ENCODE measurements around the gene TTYH1. TPM values are rescaled to one million over a fixed set of nuclear protein-coding genes. Genes with fewer than 3 reads are reported as not detected.

The TTYH1 gene
- total and polyA plus RNA-seq, 9 of the 15 experiments (the other 6 are each of a cell fraction or from before 2014, with no cell fraction given), result 0.08 TPM; not detected in 8

DNA sequence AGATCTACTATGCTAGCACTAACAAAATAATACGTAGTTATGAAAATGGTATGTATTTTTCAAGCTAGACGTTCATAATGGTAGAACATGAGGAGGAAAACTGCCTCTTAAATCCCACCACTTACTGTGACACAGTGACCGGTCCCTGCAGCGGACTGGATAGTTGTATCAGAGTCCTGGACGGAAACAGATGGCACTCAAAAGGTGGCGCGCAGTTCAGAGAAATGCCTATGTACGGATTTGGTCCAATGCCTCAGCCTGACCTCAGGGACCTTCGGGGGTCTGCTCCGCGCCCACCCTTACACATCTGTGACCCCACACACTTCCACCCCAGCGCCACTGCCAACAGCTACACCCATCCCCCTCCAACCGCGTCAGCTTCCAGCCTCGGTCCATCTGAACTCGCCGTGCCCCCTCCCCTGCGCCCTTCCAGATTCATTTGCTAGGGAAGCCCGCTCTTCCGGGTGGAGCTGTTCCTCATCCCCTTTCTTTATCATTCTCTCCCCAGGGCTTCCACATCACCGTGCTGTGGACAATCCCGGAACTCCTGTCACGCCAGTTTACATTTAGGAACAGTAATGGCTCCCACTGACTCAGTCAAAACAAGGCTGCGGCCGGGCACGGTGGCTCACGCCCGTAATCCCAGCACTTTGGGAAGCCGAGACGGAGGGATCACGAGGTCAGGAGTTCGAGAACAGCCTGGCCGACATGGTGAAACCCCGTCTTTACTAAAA is 32.9 kb downstream of the TTYH1 start (continued):
- peak; percentile 12; the same call in 1 of the 2 replicates for TF ChIP-seq SPI1 (IDR thresholded peaks at IDR 0.05; ENCODE audit: borderline replicate concordance, low read depth, low read length)
- no peak for TF ChIP-seq ETV5 (CRISPR knock-in tag; IDR thresholded peaks at IDR 0.05; ENCODE audit: low read depth)
- no peak for TF ChIP-seq PYGO2 (tag; IDR thresholded peaks at IDR 0.05)
- no peak for TF ChIP-seq EP300 (IDR thresholded peaks at IDR 0.05; ENCODE audit: low read length)
- TF ChIP-seq, protein P1, sequence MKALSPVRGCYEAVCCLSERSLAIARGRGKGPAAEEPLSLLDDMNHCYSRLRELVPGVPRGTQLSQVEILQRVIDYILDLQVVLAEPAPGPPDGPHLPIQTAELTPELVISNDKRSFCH (CRISPR knock-in tag; IDR thresholded peaks at IDR 0.05), result no peak
- TF ChIP-seq, protein P1 (tag; IDR thresholded peaks at IDR 0.05), result no peak
- TF ChIP-seq, protein P2, sequence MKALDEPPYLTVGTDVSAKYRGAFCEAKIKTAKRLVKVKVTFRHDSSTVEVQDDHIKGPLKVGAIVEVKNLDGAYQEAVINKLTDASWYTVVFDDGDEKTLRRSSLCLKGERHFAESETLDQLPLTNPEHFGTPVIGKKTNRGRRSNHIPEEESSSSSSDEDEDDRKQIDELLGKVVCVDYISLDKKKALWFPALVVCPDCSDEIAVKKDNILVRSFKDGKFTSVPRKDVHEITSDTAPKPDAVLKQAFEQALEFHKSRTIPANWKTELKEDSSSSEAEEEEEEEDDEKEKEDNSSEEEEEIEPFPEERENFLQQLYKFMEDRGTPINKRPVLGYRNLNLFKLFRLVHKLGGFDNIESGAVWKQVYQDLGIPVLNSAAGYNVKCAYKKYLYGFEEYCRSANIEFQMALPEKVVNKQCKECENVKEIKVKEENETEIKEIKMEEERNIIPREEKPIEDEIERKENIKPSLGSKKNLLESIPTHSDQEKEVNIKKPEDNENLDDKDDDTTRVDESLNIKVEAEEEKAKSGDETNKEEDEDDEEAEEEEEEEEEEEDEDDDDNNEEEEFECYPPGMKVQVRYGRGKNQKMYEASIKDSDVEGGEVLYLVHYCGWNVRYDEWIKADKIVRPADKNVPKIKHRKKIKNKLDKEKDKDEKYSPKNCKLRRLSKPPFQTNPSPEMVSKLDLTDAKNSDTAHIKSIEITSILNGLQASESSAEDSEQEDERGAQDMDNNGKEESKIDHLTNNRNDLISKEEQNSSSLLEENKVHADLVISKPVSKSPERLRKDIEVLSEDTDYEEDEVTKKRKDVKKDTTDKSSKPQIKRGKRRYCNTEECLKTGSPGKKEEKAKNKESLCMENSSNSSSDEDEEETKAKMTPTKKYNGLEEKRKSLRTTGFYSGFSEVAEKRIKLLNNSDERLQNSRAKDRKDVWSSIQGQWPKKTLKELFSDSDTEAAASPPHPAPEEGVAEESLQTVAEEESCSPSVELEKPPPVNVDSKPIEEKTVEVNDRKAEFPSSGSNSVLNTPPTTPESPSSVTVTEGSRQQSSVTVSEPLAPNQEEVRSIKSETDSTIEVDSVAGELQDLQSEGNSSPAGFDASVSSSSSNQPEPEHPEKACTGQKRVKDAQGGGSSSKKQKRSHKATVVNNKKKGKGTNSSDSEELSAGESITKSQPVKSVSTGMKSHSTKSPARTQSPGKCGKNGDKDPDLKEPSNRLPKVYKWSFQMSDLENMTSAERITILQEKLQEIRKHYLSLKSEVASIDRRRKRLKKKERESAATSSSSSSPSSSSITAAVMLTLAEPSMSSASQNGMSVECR (CRISPR knock-in tag; IDR thresholded peaks at IDR 0.05), result peak; percentile 68; the same call in 1 of the 2 replicates
- peak; percentile 81 for TF ChIP-seq CHD1 (IDR thresholded peaks at IDR 0.05; ENCODE audit: low read length)
- TF ChIP-seq, protein P3, sequence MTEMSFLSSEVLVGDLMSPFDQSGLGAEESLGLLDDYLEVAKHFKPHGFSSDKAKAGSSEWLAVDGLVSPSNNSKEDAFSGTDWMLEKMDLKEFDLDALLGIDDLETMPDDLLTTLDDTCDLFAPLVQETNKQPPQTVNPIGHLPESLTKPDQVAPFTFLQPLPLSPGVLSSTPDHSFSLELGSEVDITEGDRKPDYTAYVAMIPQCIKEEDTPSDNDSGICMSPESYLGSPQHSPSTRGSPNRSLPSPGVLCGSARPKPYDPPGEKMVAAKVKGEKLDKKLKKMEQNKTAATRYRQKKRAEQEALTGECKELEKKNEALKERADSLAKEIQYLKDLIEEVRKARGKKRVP (CRISPR knock-in tag; IDR thresholded peaks at IDR 0.05), result no peak
- TF ChIP-seq ZNF232 (CRISPR knock-in tag; IDR thresholded peaks at IDR 0.05), result no peak
- TF ChIP-seq ADNP (tag; IDR thresholded peaks at IDR 0.05), result no peak
- TF ChIP-seq, protein P4, sequence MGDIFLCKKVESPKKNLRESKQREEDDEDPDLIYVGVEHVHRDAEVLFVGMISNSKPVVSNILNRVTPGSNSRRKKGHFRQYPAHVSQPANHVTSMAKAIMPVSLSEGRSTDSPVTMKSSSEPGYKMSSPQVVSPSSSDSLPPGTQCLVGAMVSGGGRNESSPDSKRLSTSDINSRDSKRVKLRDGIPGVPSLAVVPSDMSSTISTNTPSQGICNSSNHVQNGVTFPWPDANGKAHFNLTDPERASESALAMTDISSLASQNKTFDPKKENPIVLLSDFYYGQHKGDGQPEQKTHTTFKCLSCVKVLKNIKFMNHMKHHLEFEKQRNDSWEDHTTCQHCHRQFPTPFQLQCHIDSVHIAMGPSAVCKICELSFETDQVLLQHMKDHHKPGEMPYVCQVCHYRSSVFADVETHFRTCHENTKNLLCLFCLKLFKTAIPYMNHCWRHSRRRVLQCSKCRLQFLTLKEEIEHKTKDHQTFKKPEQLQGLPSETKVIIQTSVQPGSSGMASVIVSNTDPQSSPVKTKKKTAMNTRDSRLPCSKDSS (IDR thresholded peaks at IDR 0.05; ENCODE audit: low read depth, partially characterized antibody), result no peak
- TF ChIP-seq ZNF143 (CRISPR knock-in tag; IDR thresholded peaks at IDR 0.05), result peak; percentile 30; the same call in 1 of the 2 replicates
- TF ChIP-seq, protein P5, sequence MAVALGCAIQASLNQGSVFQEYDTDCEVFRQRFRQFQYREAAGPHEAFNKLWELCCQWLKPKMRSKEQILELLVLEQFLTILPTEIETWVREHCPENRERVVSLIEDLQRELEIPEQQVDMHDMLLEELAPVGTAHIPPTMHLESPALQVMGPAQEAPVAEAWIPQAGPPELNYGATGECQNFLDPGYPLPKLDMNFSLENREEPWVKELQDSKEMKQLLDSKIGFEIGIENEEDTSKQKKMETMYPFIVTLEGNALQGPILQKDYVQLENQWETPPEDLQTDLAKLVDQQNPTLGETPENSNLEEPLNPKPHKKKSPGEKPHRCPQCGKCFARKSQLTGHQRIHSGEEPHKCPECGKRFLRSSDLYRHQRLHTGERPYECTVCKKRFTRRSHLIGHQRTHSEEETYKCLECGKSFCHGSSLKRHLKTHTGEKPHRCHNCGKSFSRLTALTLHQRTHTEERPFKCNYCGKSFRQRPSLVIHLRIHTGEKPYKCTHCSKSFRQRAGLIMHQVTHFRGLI (CRISPR knock-in tag; IDR thresholded peaks at IDR 0.05), result no peak
- TF ChIP-seq, protein P6, sequence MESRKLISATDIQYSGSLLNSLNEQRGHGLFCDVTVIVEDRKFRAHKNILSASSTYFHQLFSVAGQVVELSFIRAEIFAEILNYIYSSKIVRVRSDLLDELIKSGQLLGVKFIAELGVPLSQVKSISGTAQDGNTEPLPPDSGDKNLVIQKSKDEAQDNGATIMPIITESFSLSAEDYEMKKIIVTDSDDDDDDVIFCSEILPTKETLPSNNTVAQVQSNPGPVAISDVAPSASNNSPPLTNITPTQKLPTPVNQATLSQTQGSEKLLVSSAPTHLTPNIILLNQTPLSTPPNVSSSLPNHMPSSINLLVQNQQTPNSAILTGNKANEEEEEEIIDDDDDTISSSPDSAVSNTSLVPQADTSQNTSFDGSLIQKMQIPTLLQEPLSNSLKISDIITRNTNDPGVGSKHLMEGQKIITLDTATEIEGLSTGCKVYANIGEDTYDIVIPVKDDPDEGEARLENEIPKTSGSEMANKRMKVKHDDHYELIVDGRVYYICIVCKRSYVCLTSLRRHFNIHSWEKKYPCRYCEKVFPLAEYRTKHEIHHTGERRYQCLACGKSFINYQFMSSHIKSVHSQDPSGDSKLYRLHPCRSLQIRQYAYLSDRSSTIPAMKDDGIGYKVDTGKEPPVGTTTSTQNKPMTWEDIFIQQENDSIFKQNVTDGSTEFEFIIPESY (CRISPR knock-in tag; IDR thresholded peaks at IDR 0.05), result no peak
- no peak for TF ChIP-seq HNRNPH1 (optimal IDR thresholded peaks at IDR 0.05; ENCODE audit: low read depth, low read length)

Measured in K562 (cell line).